ENCODE data around the gene DCDC1. TPM values are rescaled to one million over a fixed set of nuclear protein-coding genes. Genes with fewer than 3 reads are reported as not detected.

The DCDC1 gene
- total RNA-seq, 1 experiment from 2014 or later, result 0.22 TPM

DNA sequence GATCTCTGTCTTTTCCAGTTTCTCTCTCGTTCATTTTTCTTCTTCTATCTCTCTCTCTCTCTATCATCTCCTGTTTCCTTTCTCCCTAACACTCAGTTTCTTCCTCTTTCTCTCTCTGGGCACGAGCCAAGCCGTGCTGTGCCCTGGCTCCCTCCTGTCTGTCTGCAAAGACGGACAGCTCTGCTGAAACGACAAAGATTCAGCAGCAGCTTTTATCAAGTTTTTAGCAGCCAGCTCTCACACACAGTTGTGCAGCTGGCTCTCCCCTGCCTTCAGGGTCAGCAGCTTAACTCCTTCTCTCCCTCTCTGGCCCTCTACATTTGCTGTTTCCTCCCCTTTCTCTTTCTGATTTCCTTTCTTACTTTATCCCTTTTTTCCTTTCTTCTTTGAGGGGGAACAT is 431.4 kb downstream of the DCDC1 start:
- peaks cover 16% of the 10 kb centered on the region for H3K9me3 Mint-ChIP-seq
- H3K36me3 Mint-ChIP-seq, result peaks cover 11% of the 10 kb centered on the region
- H3K27me3 Mint-ChIP-seq (ENCODE audit: low read depth), result peaks cover 3% of the 10 kb centered on the region; the same call in 1 of the 2 replicates
- DNase-seq (ENCODE audit: low spot score) (no peak), ATAC-seq (no peak)
- H3K27ac Mint-ChIP-seq, result no peak overlapping the region
- TF ChIP-seq ZNF532 (CRISPR knock-in tag; IDR thresholded peaks at IDR 0.05; ENCODE audit: borderline replicate concordance), result no peak
- no peak for TF ChIP-seq ATF1 (CRISPR knock-in tag; IDR thresholded peaks at IDR 0.05)
- no peak for TF ChIP-seq CREB1 (CRISPR knock-in tag; IDR thresholded peaks at IDR 0.05)
- TF ChIP-seq GABPB1 (CRISPR knock-in tag; IDR thresholded peaks at IDR 0.05), result no peak
- TF ChIP-seq NFATC4 (CRISPR knock-in tag; IDR thresholded peaks at IDR 0.05), result no peak
- TF ChIP-seq CBFB (CRISPR knock-in tag; IDR thresholded peaks at IDR 0.05; ENCODE audit: low read depth), result no peak
- no peak for TF ChIP-seq NR2C2 (CRISPR knock-in tag; IDR thresholded peaks at IDR 0.05)
- TF ChIP-seq, protein P1, sequence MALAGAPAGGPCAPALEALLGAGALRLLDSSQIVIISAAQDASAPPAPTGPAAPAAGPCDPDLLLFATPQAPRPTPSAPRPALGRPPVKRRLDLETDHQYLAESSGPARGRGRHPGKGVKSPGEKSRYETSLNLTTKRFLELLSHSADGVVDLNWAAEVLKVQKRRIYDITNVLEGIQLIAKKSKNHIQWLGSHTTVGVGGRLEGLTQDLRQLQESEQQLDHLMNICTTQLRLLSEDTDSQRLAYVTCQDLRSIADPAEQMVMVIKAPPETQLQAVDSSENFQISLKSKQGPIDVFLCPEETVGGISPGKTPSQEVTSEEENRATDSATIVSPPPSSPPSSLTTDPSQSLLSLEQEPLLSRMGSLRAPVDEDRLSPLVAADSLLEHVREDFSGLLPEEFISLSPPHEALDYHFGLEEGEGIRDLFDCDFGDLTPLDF (CRISPR knock-in tag; IDR thresholded peaks at IDR 0.05), result no peak
- no peak for TF ChIP-seq ELF4 (CRISPR knock-in tag; IDR thresholded peaks at IDR 0.05; ENCODE audit: low read depth)
- no peak for TF ChIP-seq NFYB (CRISPR knock-in tag; conservative IDR thresholded peaks at IDR 0.05; ENCODE audit: low read depth)
- TF ChIP-seq ZNF396 (CRISPR knock-in tag; IDR thresholded peaks at IDR 0.05; ENCODE audit: borderline replicate concordance), result no peak
- TF ChIP-seq ZNF317 (CRISPR knock-in tag; IDR thresholded peaks at IDR 0.05; ENCODE audit: borderline replicate concordance, low read depth), result no peak
- no peak for TF ChIP-seq IRF2 (CRISPR knock-in tag; IDR thresholded peaks at IDR 0.05; ENCODE audit: borderline replicate concordance, low read depth)
- TF ChIP-seq, protein P2, sequence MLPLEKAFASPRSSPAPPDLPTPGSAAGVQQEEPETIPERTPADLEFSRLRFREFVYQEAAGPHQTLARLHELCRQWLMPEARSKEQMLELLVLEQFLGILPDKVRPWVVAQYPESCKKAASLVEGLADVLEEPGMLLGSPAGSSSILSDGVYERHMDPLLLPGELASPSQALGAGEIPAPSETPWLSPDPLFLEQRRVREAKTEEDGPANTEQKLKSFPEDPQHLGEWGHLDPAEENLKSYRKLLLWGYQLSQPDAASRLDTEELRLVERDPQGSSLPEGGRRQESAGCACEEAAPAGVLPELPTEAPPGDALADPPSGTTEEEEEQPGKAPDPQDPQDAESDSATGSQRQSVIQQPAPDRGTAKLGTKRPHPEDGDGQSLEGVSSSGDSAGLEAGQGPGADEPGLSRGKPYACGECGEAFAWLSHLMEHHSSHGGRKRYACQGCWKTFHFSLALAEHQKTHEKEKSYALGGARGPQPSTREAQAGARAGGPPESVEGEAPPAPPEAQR (CRISPR knock-in tag; IDR thresholded peaks at IDR 0.05), result no peak
- TF ChIP-seq OVOL2 (CRISPR knock-in tag; IDR thresholded peaks at IDR 0.05; ENCODE audit: borderline replicate concordance), result no peak
- no peak for TF ChIP-seq SMAD4 (CRISPR knock-in tag; IDR thresholded peaks at IDR 0.05)
- no peak for TF ChIP-seq ZNF219 (CRISPR knock-in tag; IDR thresholded peaks at IDR 0.05; ENCODE audit: borderline replicate concordance)
- no peak for TF ChIP-seq TCF7 (CRISPR knock-in tag; IDR thresholded peaks at IDR 0.05; ENCODE audit: low read depth)
- POLR2A ChIA-PET, result no interaction called here
- CTCF ChIA-PET, result interaction anchor here (1.6 kb wide), 1 partner anchor 107 kb away, joined by 4 read pairs; no protein-coding TSS in a partner anchor
- H3K4me3 Mint-ChIP-seq, result no peak overlapping the region
- H3K4me1 Mint-ChIP-seq, result no peaks in the 10 kb centered on the region

DNA sequence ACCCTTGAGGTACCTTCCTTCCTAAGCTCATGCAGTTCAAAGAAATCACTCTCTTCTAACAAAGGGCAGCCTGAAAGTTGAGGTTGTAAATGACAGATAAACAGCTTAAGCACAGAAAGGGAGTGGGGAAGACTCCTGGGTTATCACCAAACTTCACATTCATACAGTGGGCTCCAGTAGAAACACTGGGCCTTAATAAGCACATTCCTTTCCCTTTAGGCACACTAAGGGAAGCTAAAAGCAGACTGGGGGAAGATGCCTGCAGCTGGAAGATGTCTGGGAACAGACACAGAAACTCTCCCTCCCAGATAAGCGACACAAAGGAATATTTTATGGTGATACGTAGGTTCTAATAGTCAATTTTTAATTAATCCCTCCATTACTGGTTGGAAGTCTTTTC is 433.0 kb downstream of the DCDC1 start:
- Mint-ChIP-seq H3K9me3 (peaks cover 16% of the 10 kb centered on the region), H3K27me3 (ENCODE audit: low read depth) (no peaks in the 10 kb centered on the region; the same call in 1 of the 2 replicates), H3K36me3 (peaks cover 11% of the 10 kb centered on the region), H3K27ac (no peak overlapping the region), H3K4me3 (no peak overlapping the region), H3K4me1 (no peaks in the 10 kb centered on the region)
- ATAC-seq (no peak), DNase-seq (ENCODE audit: low spot score) (no peak)
- ChIA-PET POLR2A (no interaction called here), CTCF (no interaction called here)
- TF ChIP-seq JUN (CRISPR knock-in tag; IDR thresholded peaks at IDR 0.05) (no peak), ZNF423 (CRISPR knock-in tag; IDR thresholded peaks at IDR 0.05) (no peak), PRRX2 (CRISPR knock-in tag; IDR thresholded peaks at IDR 0.05) (no peak), ELF4 (CRISPR knock-in tag; IDR thresholded peaks at IDR 0.05; ENCODE audit: low read depth) (no peak)
- TF ChIP-seq, protein P3, sequence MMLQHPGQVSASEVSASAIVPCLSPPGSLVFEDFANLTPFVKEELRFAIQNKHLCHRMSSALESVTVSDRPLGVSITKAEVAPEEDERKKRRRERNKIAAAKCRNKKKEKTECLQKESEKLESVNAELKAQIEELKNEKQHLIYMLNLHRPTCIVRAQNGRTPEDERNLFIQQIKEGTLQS (CRISPR knock-in tag; conservative IDR thresholded peaks at IDR 0.05), result no peak
- TF ChIP-seq, protein P4, sequence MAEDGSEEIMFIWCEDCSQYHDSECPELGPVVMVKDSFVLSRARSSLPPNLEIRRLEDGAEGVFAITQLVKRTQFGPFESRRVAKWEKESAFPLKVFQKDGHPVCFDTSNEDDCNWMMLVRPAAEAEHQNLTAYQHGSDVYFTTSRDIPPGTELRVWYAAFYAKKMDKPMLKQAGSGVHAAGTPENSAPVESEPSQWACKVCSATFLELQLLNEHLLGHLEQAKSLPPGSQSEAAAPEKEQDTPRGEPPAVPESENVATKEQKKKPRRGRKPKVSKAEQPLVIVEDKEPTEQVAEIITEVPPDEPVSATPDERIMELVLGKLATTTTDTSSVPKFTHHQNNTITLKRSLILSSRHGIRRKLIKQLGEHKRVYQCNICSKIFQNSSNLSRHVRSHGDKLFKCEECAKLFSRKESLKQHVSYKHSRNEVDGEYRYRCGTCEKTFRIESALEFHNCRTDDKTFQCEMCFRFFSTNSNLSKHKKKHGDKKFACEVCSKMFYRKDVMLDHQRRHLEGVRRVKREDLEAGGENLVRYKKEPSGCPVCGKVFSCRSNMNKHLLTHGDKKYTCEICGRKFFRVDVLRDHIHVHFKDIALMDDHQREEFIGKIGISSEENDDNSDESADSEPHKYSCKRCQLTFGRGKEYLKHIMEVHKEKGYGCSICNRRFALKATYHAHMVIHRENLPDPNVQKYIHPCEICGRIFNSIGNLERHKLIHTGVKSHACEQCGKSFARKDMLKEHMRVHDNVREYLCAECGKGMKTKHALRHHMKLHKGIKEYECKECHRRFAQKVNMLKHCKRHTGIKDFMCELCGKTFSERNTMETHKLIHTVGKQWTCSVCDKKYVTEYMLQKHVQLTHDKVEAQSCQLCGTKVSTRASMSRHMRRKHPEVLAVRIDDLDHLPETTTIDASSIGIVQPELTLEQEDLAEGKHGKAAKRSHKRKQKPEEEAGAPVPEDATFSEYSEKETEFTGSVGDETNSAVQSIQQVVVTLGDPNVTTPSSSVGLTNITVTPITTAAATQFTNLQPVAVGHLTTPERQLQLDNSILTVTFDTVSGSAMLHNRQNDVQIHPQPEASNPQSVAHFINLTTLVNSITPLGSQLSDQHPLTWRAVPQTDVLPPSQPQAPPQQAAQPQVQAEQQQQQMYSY (CRISPR knock-in tag; IDR thresholded peaks at IDR 0.05), result no peak

Measured in WTC11 (cell line).